Measurements from ENCODE around the gene ANKMY1. TPM values are rescaled to one million over a fixed set of nuclear protein-coding genes. Genes with fewer than 3 reads are reported as not detected.

ANKMY1 gene
- total RNA-seq, 3 donors from 2014 or later (not counting 1 experiment from before 2014, with no cell fraction given), result 43.8 to 51.5 (median 46.6) TPM

- intact Hi-C loops (cut with micrococcal nuclease), result no loop called here
Observed at GRCh38 chr2:240558236-240558761, 511 bp upstream of the ANKMY1 start.

GRCh38 chr2:240557101-240557751 is 562 bp downstream of the ANKMY1 start:
- Mint-ChIP-seq H3K9me3 (no peaks in the 10 kb centered on the region), H3K4me1 (peaks cover 36 to 57% of the 10 kb centered on the region in 2 donors), H3K27ac (peak overlapping the region in 1 of 2 donors; percentile 45), H3K4me3 (peak overlapping the region; percentile 58), H3K27me3 (ENCODE audit: low read depth in 2 of 2) (no peaks in the 10 kb centered on the region), H3K36me3 (no peaks in the 10 kb centered on the region)
- Histone ChIP-seq H3K27ac (ENCODE audit: low read length) (no peak overlapping the region), H3K36me3 (ENCODE audit: control insufficient read depth, insufficient read depth, low read length) (peaks cover 23% of the 10 kb centered on the region), H3K9me3 (ENCODE audit: control insufficient read depth, insufficient read depth, low read length) (no peaks in the 10 kb centered on the region), H3K4me3 (ENCODE audit: low read length) (no peak overlapping the region), H3K27me3 (ENCODE audit: control insufficient read depth, insufficient read depth, low read length) (no peaks in the 10 kb centered on the region), H3K4me1 (ENCODE audit: control insufficient read depth, insufficient read depth, low read length) (peaks cover 46% of the 10 kb centered on the region)
- DNase-seq (peak in 1 of 2 donors; percentile 19), ATAC-seq (no peak)
- TF ChIP-seq CTCF (IDR thresholded peaks at IDR 0.05), result peak; percentile 8
- 51% methylated on average over 51 of the region's 51 CpGs for WGBS (ENCODE audit: insufficient coverage)
- intact Hi-C loops (cut with micrococcal nuclease), result no loop called here

More at GRCh38 chr2:240558236-240558761, 511 bp upstream of the ANKMY1 start:
- Mint-ChIP-seq H3K27me3 (ENCODE audit: low read depth in 2 of 2) (no peaks in the 10 kb centered on the region), H3K4me3 (peak overlapping the region; percentile 54), H3K36me3 (no peaks in the 10 kb centered on the region), H3K27ac (peak overlapping the region; percentile 45 to 99), H3K4me1 (peaks cover 36 to 65% of the 10 kb centered on the region in 2 donors), H3K9me3 (no peaks in the 10 kb centered on the region)
- Histone ChIP-seq H3K27ac (ENCODE audit: low read length) (no peak overlapping the region), H3K4me3 (ENCODE audit: low read length) (no peak overlapping the region), H3K36me3 (ENCODE audit: control insufficient read depth, insufficient read depth, low read length) (peaks cover 15% of the 10 kb centered on the region), H3K9me3 (ENCODE audit: control insufficient read depth, insufficient read depth, low read length) (no peaks in the 10 kb centered on the region), H3K27me3 (ENCODE audit: control insufficient read depth, insufficient read depth, low read length) (no peaks in the 10 kb centered on the region), H3K4me1 (ENCODE audit: control insufficient read depth, insufficient read depth, low read length) (peaks cover 54% of the 10 kb centered on the region)
- WGBS (ENCODE audit: insufficient coverage), result 89% methylated on average over 18 of the region's 18 CpGs
- no peak for ATAC-seq
- peak in 1 of 2 donors; percentile 8 for DNase-seq
- no peak for TF ChIP-seq CTCF (IDR thresholded peaks at IDR 0.05)

DNA sequence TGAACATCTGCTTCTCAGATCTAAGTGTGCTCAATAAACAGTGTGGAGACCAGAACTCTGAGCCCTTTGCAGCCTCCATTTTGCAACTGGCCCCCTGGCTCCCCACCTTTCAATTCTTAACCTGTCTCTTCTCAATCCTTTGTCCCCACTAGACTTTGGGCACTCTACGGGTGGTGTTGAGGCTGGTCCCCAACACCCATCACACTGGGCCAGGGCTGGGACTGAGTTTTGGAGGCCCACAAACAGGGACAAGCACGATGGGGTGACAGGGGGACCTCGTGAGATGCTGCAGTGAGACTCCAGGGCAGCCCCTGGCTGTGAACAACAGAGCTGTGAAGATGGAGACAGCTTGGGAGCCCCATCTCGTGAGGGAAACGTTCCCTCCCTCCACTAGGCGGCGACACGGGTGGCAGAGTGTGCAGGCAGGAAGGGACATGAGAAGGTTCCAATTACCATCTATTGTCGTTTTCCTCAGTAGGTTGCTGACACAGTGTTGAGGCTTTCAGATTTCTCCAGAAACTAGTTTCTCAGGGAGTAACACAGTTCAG is 1.2 kb downstream of the ANKMY1 start:
- no peaks in the 10 kb centered on the region for H3K27me3 ChIP-seq (ENCODE audit: control insufficient read depth, insufficient read depth, low read length)
- DNase-seq, result peak; percentile 59 to 83
- H3K27me3 Mint-ChIP-seq (ENCODE audit: low read depth in 2 of 2), result no peaks in the 10 kb centered on the region
- H3K36me3 Mint-ChIP-seq, result no peaks in the 10 kb centered on the region
- peak; percentile 49 for TF ChIP-seq CTCF (IDR thresholded peaks at IDR 0.05)
- 67% methylated on average over 9 of the region's 9 CpGs for WGBS (ENCODE audit: insufficient coverage)
- H3K9me3 ChIP-seq (ENCODE audit: control insufficient read depth, insufficient read depth, low read length), result no peaks in the 10 kb centered on the region
- intact Hi-C loops (cut with micrococcal nuclease), result no loop called here
- no peak for ATAC-seq
- H3K9me3 Mint-ChIP-seq, result no peaks in the 10 kb centered on the region
- H3K27ac Mint-ChIP-seq, result peak overlapping the region; percentile 51 to 52
- H3K27ac ChIP-seq (ENCODE audit: low read length), result no peak overlapping the region
- peaks cover 40% of the 10 kb centered on the region for H3K4me1 ChIP-seq (ENCODE audit: control insufficient read depth, insufficient read depth, low read length)
- no peak overlapping the region for H3K4me3 ChIP-seq (ENCODE audit: low read length)
- peaks cover 37 to 58% of the 10 kb centered on the region in 2 donors for H3K4me1 Mint-ChIP-seq
- H3K36me3 ChIP-seq (ENCODE audit: control insufficient read depth, insufficient read depth, low read length), result peaks cover 26% of the 10 kb centered on the region
- peak overlapping the region; percentile 58 for H3K4me3 Mint-ChIP-seq

Data from natural killer cell (primary cell).